NK-92 (cell line): ENCODE results near the gene RAB11FIP5.
"Not testable (repeated sequence)": the region's sequence is repeated elsewhere in the genome, so short reads cannot be mapped to it uniquely, and the experiment has no call there.

Experiments
- DNase-seq: peaks from one replicate; lab custom pipeline; 2025; ENCODE audit not compliant: unreplicated experiment; lab: John Stamatoyannopoulos, UW

Gene RAB11FIP5

GRCh38 chr2:73111073-73112025, 1.4 kb downstream of the RAB11FIP5 start:
- no peak for DNase-seq

GRCh38 chr2:73110168-73111072, 2.3 kb downstream of the RAB11FIP5 start:
- DNase-seq, result no peak

- no peak for DNase-seq
Observed at GRCh38 chr2:73109431-73110167, 3.1 kb downstream of the RAB11FIP5 start.

- DNase-seq, result no peak
Observed at GRCh38 chr2:73107211-73107926, 5.4 kb downstream of the RAB11FIP5 start.

DNA sequence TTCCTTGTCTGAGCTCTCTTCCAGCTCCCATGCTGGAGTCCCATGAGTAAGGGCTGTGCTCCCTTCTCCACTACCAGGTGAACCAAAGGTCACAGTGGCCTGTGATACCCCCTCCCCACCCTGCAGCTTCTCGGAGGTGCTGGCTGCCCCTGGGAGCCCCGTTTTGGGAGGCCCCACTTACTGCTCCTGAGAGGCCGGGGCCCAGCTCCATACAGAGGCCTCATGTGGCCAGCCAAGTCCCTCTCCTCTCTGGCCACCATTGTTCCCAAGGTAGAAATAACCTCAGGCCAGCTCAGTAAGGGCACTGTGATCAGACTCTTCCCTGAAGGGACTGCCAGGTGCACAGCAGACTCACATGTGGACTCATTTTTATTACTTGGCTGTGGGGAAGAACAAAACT, 6.0 kb downstream of the RAB11FIP5 start:
- no peak for DNase-seq

DNA sequence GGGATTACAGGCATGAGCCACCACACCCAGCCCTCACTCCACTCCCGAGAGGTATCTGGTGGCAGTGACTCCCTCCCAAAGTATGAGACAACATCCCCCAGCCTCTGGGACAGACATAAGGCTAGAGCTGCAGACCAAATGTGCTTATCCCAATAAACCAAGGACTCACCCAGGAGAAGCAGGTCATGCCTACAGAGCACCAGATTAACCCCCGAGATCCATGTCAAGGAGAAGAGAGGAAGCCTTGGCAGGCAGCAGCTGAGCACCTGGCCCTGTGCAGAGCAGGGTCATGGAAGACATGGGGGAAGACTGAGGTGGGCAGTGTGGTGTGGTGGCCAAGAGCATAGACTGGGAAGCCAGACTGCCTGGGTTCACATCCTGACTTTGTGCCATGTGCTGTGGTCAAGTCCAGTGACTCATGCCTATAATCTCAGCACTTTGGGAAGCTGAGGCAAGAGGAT, 7.2 kb downstream of the RAB11FIP5 start:
- DNase-seq, result no peak

GRCh38 chr2:73104933-73105332, 7.8 kb downstream of the RAB11FIP5 start:
- no peak for DNase-seq

GRCh38 chr2:73103018-73103542, 9.7 kb downstream of the RAB11FIP5 start:
- DNase-seq, result no peak

DNA sequence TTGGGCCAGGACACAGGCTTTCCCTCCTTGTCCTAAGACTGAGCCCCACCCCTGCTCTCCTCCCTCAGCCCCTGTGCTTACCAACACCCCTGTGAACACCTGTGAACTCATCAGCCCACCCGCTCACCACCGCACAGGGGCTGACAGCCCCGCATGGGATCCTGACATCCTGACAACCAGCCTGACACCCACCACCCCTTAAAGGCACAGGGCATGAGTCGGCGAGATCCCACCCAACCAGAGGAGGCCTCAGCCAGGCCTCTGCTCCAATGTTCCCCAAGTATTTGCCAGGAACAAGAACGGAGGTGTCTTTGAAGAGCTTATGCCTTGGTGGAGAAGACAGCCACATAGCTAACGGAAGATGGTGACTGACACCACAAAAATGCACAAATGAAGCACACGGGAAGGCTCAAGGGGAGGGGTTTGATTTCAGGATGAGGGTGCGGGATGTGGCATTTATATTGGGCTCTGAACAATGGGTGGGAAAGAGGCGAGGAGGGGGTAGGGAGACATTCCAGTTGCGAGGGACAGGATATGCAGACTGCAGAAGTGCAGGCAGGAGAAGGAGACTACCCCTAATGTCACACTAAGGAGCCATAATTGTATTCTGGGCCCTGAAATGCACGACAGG, 11.0 kb downstream of the RAB11FIP5 start:
- DNase-seq, result no peak

DNA sequence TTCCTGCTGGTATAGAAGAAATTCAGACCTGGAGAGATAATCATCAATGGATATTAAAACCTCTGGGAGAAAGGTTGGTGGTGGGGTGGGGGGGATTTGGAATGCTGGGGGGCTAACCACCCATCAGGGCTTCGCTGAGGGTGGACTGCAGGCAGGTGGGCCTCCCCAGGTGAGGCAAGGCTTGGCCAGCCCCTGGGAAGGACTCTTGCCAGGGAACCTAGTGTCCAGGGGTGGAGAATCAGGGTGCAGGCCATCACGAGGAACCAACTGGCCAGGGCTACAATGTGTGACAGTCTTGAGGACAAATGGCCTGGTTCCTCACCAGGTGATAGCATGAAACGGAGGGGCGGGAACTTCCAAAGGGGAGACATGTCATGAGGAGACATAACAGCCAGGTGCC, 11.8 kb downstream of the RAB11FIP5 start:
- no peak for DNase-seq

DNA sequence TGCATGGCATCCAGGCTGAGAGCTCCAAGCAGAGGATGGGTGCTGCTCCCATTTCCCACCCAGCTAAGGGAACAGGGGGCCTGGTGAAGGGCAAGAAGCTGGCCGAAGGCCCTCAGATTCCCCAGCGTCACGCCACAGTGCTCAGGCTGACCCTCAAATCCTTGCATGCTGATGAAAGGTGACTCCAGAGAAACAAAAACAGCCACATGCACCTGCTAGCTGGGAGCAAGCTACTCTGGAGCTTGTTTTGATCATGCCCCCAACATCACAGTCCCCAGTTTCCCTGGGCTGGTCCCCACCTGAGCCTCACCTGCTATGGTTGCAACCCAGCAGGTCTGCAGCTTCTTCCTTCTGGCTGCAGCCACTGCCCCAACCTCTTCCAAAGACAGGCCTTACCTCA, 13.3 kb downstream of the RAB11FIP5 start:
- no peak for DNase-seq

GRCh38 chr2:73095910-73096309, 16.8 kb downstream of the RAB11FIP5 start:
- no peak for DNase-seq

DNA sequence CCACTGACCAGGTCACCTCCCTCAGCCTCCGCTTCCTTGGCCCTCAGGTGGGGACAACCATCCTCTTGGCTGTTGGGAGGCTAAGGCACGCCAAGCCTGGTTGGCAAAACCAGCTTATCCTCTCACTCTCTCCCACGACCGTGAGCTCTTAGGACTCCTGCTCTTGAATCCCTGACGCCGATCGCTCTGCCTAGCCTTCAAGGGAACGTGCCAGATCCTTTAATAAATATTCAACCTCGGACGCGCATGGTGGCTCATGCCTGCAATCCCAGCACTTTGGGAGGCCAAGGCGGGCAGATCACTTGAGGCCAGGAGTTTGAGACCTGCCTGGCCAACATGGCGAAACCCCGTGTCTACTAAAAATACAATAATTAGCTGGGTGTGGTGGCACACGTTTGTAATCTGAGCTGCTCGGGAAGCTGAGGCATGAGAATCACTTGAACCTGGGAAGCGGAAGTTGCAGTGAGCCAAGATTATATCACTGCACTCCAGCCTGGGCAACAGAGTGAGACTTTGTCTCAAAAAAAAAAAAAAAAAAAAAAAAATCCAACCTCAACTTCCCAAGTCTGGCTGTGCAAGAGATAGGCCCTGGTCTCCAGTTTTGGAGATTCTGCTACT, 19.0 kb downstream of the RAB11FIP5 start:
- not testable (repeated sequence) for DNase-seq

GRCh38 chr2:73092146-73092783, 20.5 kb downstream of the RAB11FIP5 start:
- no peak for DNase-seq

DNA sequence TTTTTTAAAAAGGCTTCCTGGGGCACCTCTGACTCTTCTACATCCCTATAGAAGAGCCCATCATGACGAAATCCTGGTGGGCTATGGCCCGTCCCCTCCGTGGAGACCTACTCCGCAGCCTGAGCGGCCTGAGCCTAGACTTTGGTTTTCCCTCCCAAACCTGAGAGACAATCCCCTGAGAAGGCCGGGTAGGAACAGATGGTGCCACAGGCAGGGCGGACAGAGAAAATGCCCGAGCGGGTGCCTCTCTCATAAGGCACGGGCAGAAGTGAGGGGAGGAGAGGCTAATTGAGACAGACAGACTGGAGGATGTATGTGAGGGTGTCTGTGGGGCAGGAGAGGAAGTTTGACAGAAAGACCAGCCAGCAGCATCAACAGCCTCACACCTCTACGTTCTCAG, 21.1 kb downstream of the RAB11FIP5 start:
- no peak for DNase-seq

DNA sequence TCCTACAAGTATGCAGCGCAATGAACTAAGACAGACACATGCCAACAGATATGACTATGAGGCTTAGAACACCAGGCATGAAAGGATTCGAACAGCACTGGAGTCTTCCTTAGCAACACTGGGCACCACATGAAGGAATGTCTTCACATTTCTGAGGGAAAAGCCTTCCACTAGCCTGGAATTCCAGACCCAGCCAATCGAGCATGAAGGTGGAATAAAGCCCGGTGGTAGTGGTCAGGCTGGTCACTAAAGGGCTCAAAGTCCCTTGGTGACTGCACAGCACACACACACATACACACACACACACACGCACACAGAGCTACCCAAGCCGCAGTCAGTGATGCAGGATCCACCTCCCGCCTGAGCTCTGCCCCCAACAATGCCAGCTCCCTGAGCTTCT, 21.6 kb downstream of the RAB11FIP5 start:
- no peak for DNase-seq

DNA sequence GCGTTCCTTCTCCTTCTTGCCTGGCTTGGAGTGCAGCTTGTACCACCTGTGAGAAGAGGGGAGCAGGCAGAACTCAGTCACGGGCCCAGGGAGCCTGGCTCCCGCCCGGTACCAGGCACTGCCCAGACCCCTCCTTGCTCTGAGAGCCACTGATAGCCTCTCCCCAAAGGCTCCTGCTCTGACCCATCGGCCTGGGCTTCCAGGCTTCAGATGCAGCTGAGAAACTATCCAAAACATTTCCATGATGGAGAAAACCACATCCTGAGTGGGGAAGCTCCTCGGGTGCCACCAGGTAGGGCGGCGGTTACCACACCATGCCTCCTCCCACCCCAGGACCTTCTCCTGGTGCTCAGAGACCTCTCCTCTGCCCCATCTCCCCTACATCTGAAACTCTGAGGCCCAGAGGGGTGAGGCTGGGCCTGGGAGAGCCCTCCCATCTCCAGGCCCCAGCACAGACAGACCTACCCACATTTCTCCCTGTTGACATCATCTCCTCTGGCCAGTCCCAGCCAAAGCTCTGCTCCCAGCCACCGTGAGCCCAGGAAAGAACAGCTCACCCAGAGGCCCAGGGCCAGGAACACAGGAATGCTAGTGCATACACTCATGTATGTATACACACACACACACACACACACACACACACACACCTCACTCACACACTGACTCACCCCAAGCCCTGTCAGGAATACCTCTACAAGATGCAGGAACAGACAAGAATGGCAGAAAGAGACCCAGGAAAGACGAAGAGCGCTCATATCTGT, 23.3 kb downstream of the RAB11FIP5 start:
- DNase-seq, result no peak

- DNase-seq, result no peak
Observed at GRCh38 chr2:73088703-73089102, 24.0 kb downstream of the RAB11FIP5 start.
